Adrenal gland (tissue), 5 donors: ENCODE results near the gene TNRC18.

Source experiments
- POLR2A ChIP-seq, 2 donors: fragments of 450-650 bp; IDR thresholded peaks; one replicate each; pipeline ENCODE4 v1.6.1; 2017; ENCODE audit warnings: antibody characterized with exemption in 2 of 2, mild to moderate bottlenecking in 2 of 2, moderate library complexity in 1 of 2
- TF ChIP-seq, protein P1 (sequence below), 6 experiments: fragments of 450-650 bp in 4 of 6; fragments of 200-600 bp in 2 of 6; sonication (generic) in 1 of 6; IDR thresholded peaks; 1 replicate in 5 of 6; 2 replicates in 1 of 6; pipeline versions ENCODE4 v1.5.1 to v1.8.0; 2016 to 2021; ENCODE audit warnings: antibody characterized with exemption in 6 of 6, mild to moderate bottlenecking in 2 of 6, moderate library complexity in 1 of 6
- donor health status: DM: no; HTN: no; CAD: no.

DNA sequence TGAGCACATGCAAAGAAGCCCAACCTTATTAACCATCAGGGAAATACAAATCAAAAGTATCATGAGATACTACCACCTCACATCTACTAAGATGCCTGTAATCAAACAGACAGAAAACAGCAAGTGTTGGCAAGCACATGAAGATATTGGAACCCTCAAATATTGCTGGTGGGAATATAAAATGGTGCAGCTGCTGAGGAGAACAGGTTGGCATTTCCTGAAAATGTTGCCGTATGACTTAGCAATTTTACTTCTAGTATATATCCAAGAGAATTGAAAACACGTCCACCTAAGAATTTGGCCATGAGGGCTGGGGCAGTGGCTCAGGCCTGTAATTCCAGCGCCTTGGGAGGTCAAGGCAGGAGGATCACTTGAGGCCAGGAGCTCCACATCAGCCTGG, 39.4 kb upstream of the TNRC18 start:
- TF ChIP-seq, protein P1, sequence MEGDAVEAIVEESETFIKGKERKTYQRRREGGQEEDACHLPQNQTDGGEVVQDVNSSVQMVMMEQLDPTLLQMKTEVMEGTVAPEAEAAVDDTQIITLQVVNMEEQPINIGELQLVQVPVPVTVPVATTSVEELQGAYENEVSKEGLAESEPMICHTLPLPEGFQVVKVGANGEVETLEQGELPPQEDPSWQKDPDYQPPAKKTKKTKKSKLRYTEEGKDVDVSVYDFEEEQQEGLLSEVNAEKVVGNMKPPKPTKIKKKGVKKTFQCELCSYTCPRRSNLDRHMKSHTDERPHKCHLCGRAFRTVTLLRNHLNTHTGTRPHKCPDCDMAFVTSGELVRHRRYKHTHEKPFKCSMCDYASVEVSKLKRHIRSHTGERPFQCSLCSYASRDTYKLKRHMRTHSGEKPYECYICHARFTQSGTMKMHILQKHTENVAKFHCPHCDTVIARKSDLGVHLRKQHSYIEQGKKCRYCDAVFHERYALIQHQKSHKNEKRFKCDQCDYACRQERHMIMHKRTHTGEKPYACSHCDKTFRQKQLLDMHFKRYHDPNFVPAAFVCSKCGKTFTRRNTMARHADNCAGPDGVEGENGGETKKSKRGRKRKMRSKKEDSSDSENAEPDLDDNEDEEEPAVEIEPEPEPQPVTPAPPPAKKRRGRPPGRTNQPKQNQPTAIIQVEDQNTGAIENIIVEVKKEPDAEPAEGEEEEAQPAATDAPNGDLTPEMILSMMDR (IDR thresholded peaks at IDR 0.05) = no peak
- no peak for TF ChIP-seq POLR2A (IDR thresholded peaks at IDR 0.05)
